ENCODE measurements around the gene PCDH15.

DNA sequence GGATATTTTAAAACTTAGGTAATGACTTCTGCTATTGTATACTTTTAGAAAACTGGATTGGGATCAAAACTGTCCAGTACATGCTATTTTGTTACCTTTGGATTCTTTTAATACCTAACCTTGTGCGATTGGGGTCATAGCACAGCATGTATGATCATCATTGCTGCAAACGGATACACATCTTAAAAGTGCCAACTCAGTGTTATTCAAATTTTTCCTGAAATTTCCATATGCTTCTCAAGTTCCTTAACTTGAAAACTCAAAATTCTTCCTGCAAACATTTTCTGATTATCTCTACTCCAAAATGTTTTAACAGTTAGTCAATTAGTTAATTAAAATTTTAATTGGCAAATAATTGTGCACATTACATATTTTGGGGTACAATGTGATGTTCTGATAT lies 147.5 kb downstream of the PCDH15 start:
- TF ChIP-seq EP300 (IDR thresholded peaks at IDR 0.05; ENCODE audit: borderline replicate concordance in 1 of 2, low read depth in 2 of 2, low read length in 2 of 2) (no peak), SRF (IDR thresholded peaks at IDR 0.05; ENCODE audit: low read depth, low read length) (no peak), RBBP5 (IDR thresholded peaks at IDR 0.05; ENCODE audit: borderline replicate concordance, low read depth, low read length) (no peak), POLR2AphosphoS5 (IDR thresholded peaks at IDR 0.05; ENCODE audit: low read depth, low read length) (no peak), RAD21 (IDR thresholded peaks at IDR 0.05 in 1 of 2, conservative IDR thresholded peaks at IDR 0.05 in 1 of 2; ENCODE audit: low read depth in 2 of 2, low read length in 2 of 2) (no peak)
- TF ChIP-seq, protein P1, sequence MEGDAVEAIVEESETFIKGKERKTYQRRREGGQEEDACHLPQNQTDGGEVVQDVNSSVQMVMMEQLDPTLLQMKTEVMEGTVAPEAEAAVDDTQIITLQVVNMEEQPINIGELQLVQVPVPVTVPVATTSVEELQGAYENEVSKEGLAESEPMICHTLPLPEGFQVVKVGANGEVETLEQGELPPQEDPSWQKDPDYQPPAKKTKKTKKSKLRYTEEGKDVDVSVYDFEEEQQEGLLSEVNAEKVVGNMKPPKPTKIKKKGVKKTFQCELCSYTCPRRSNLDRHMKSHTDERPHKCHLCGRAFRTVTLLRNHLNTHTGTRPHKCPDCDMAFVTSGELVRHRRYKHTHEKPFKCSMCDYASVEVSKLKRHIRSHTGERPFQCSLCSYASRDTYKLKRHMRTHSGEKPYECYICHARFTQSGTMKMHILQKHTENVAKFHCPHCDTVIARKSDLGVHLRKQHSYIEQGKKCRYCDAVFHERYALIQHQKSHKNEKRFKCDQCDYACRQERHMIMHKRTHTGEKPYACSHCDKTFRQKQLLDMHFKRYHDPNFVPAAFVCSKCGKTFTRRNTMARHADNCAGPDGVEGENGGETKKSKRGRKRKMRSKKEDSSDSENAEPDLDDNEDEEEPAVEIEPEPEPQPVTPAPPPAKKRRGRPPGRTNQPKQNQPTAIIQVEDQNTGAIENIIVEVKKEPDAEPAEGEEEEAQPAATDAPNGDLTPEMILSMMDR (IDR thresholded peaks at IDR 0.05; ENCODE audit: control extremely low read depth in 1 of 3, insufficient read depth in 1 of 3, low read depth in 1 of 3, low read length in 3 of 3): no peak
